BJ (cell line): Measurements from ENCODE around the gene MYO18B. TPM values are rescaled to one million over a fixed set of nuclear protein-coding genes. Genes with fewer than 3 reads are reported as not detected.

ENCODE experiments used
- CTCF ChIA-PET: fragments of 350-600 bp; formaldehyde crosslinking; extraction: SDS; loops from one replicate; lab custom pipeline; 2021; ENCODE audit warnings: antibody characterized with exemption, inconsistent platforms; lab: Yijun Ruan, JAX
- POLR2A ChIA-PET: fragments of 300-600 bp; sonication (Branson Sonifier 250); formaldehyde crosslinking; extraction: SDS; loops from one replicate; lab custom pipeline; 2021; ENCODE audit warnings: antibody characterized with exemption; lab: Charles Lee
- DNase-seq: peaks from one replicate; pipeline ENCODE4 v3.0.0-alpha.2; 2011; ENCODE audit warnings: low read depth
- H3K27me3 ChIP-seq: 2 replicates; pipeline ENCODE4 v1.6.0; 2011; ENCODE audit warnings: low read length; ENCODE audit not compliant: control insufficient read depth, insufficient read depth
- H3K36me3 ChIP-seq: 2 replicates; pipeline ENCODE4 v1.5.1; 2011; ENCODE audit warnings: low read length; ENCODE audit not compliant: control insufficient read depth, insufficient read depth
- H3K4me3 ChIP-seq: 2 replicates; pipeline ENCODE4 v1.5.1; 2011; ENCODE audit warnings: low read depth, mild to moderate bottlenecking, control low read depth, low read length
- polyA plus RNA-seq: library from polyadenylated mRNA; depleted of rRNA; stranded (reverse); fragments of >200 nt; gene quantifications from 2 replicates; pipeline ENCODE4 v1.2.3, GENCODE V29; 2011
- TF ChIP-seq, protein P1 (sequence below): IDR thresholded peaks from 2 replicates; pipeline ENCODE4 v1.5.1; 2011; ENCODE audit warnings: low read depth, mild to moderate bottlenecking, control low read depth, inconsistent platforms, low read length, moderate library complexity; ENCODE audit not compliant: insufficient read depth

MYO18B gene
- polyA plus RNA-seq, 1 experiment: not detected

DNA sequence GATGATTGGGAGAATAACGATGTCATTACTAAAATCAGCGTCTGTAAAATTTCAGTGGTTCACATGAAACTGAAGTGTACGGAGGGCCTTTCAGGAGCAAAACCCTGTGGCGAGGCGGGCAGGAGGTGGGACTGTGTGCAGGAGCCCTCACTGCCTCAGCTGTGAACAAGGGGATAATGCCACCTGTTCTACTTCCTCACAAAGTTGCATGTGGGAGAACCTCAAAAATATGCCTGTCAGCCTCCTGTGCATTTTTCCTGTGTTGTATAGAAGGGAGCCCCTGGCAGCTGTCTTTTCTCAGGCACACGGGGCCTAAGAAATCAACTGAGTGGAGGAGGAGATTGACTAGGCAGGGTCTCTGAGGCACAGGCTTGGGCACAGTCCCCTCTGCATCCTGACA is 43.0 kb upstream of the MYO18B start:
- Histone ChIP-seq H3K27me3 (no peaks in the 10 kb centered on the region), H3K36me3 (no peaks in the 10 kb centered on the region), H3K4me3 (no peak overlapping the region)
- TF ChIP-seq, protein P1, sequence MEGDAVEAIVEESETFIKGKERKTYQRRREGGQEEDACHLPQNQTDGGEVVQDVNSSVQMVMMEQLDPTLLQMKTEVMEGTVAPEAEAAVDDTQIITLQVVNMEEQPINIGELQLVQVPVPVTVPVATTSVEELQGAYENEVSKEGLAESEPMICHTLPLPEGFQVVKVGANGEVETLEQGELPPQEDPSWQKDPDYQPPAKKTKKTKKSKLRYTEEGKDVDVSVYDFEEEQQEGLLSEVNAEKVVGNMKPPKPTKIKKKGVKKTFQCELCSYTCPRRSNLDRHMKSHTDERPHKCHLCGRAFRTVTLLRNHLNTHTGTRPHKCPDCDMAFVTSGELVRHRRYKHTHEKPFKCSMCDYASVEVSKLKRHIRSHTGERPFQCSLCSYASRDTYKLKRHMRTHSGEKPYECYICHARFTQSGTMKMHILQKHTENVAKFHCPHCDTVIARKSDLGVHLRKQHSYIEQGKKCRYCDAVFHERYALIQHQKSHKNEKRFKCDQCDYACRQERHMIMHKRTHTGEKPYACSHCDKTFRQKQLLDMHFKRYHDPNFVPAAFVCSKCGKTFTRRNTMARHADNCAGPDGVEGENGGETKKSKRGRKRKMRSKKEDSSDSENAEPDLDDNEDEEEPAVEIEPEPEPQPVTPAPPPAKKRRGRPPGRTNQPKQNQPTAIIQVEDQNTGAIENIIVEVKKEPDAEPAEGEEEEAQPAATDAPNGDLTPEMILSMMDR: no peak
- ChIA-PET POLR2A (no interaction called here), CTCF (interaction anchor here (1.3 kb wide), 1 partner anchor 74 kb away, joined by 4 read pairs; no protein-coding TSS in a partner anchor)
- DNase-seq: no peak

DNA sequence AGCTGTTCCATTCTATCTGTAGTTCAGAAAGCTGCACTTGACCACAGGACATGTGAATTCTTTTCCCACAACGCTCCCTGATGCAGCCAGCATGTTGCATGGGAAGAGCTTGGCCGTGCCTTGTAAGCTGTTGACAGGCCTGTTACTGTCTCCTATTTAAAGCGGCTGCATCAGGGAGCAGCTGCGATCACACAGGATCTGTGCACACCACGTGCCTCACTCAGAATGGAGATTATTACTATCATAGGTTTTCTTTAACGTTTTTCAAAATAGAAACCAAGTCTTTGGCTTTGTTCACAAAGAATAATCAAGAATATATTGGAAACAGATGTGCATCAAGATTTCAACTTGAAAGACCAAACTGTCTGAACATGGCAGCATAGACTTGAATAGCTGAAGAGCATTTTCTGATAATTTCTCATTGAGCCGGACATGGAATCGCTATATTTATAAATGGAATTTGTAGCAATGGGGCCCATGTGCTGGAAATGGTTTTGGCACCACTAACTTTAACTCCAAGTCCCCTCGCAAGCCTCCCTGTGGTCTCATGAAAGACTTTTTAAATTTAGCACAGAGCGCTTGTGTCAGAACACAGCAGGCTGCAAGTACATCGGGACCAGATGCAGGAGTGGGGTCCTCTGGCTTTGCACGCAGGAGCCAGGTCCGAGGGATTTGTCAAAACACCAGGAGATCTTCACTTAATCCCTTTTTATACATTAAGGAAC is 40.8 kb upstream of the MYO18B start:
- Histone ChIP-seq H3K36me3 (no peaks in the 10 kb centered on the region), H3K4me3 (no peak overlapping the region), H3K27me3 (no peaks in the 10 kb centered on the region)
- CTCF ChIA-PET: interaction anchor here (0.7 to 2.2 kb wide), 11 partner anchors 9 to 499 kb away, joined by 3 to 11 read pairs (median 5); no protein-coding TSS in a partner anchor
- DNase-seq: peak; percentile 30
- TF ChIP-seq, protein P1: no peak
- POLR2A ChIA-PET: no interaction called here

DNA sequence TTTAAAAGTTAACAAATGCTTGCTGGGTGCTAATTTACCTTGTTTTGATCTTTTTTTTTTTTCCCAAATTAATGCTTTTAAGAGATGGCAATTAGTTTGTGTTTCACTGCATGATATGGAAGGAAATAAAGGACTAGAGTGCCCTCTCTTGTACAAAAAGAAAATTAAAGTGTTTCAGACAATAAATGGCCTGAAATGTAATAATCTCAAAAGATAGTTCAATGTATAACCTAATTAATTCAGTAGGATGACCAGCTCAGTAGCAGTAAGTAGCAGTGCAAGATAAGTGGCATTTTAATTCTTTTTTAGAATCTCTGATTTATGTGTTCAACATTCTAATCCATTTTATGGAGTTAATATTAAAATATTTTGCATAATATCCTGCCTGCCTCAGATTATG is 39.9 kb upstream of the MYO18B start:
- ChIA-PET CTCF (interaction anchor here (0.6 to 2.2 kb wide), 3 partner anchors 12 to 158 kb away, joined by 3 to 8 read pairs (median 7); no protein-coding TSS in a partner anchor), POLR2A (no interaction called here)
- DNase-seq: no peak
- TF ChIP-seq, protein P1: peak; percentile 25; the same call in 1 of the 2 replicates
- Histone ChIP-seq H3K4me3 (no peak overlapping the region), H3K36me3 (no peaks in the 10 kb centered on the region), H3K27me3 (no peaks in the 10 kb centered on the region)

DNA sequence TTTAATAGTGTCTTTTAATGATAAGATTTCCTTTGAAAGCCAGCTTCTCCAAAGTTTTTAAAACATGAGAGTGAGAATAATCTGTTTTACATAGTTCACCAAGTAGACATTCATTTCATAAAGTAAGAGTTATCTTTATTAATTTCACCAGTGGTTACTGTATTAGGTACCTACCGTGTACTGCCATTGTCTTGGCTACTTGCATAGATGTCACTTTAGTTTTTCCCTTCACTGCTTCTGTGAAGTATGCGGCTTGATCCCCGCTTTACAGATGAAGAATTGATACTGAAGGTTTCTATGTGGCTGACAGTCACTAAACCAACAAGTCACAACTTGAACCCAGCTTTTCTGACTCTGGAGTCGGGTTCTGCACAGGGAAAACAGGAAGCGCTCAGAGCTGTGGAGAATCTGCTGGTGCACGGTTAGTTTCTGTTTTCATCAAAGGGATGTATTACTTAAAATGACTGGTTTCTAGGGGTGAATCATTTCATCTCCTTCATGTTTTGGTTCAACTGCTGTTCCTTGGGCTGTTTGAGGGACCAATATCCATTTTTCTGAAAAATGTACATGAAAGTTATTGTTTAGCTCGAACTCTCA is 39.3 kb upstream of the MYO18B start:
- ChIA-PET POLR2A (no interaction called here), CTCF (interaction anchor here (0.6 to 2.2 kb wide), 4 partner anchors 9 to 159 kb away, joined by 3 to 8 read pairs (median 5); no protein-coding TSS in a partner anchor)
- DNase-seq: no peak
- H3K4me3 ChIP-seq: no peak overlapping the region
- H3K36me3 ChIP-seq: no peaks in the 10 kb centered on the region
- H3K27me3 ChIP-seq: no peaks in the 10 kb centered on the region
- TF ChIP-seq, protein P1: no peak

DNA sequence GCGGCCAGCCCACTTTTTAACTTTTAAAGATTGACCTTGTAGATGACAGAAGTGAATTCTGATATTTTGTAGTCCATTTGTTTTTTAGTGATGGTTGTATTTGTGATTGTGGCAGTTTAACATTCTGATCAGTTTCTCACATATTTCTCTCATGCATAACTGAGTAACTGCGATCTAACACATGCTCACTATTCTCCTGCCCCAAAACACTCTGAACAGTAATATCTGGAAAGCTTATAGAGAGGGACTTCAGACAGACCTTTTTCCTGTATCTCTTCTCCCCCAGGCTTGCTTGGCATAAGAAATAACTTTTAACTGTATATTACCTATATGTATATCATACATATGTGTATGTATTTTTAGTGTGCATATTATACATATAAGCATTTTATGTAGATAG is 37.3 kb upstream of the MYO18B start:
- Histone ChIP-seq H3K36me3 (no peaks in the 10 kb centered on the region), H3K4me3 (no peak overlapping the region), H3K27me3 (no peaks in the 10 kb centered on the region)
- TF ChIP-seq, protein P1: no peak
- ChIA-PET CTCF (no interaction called here), POLR2A (no interaction called here)
- DNase-seq: no peak
